Fibroblast of the aortic adventitia (primary cell): Measurements from ENCODE around the gene PPP4R4. TPM values are rescaled to one million over a fixed set of nuclear protein-coding genes. Genes with fewer than 3 reads are reported as not detected.

Experiments used
- DNase-seq: peaks from one replicate; pipeline ENCODE4 v3.0.0-alpha.2; 2010; ENCODE audit warnings: low read depth
- H3K4me3 ChIP-seq: 2 replicates; pipeline ENCODE4 v1.5.1; 2011; ENCODE audit warnings: low read depth, mild to moderate bottlenecking, control low read depth, low read length, moderate library complexity
- CTCF ChIP-seq: IDR thresholded peaks from 2 replicates; pipeline ENCODE4 v1.5.1; 2011; ENCODE audit warnings: mild to moderate bottlenecking, low read length, control low read depth, inconsistent platforms; ENCODE audit not compliant: insufficient read depth
- total RNA-seq: library from RNA; depleted of rRNA; stranded (reverse); fragments of >200 nt; gene quantifications from 2 replicates; pipeline ENCODE4 v1.2.3, GENCODE V29; 2012; ENCODE audit warnings: low replicate concordance

Gene PPP4R4
- total RNA-seq, 1 donor = 7.0 TPM

GRCh38 chr14:94138251-94138650 lies 35.9 kb upstream of the PPP4R4 start:
- TF ChIP-seq CTCF = no peak

GRCh38 chr14:94139006-94139405 lies 35.1 kb upstream of the PPP4R4 start:
- no peak for TF ChIP-seq CTCF

More at GRCh38 chr14:94138251-94138650, 35.9 kb upstream of the PPP4R4 start:
- DNase-seq = no peak
- H3K4me3 ChIP-seq = no peak overlapping the region

GRCh38 chr14:94139421-94139820 lies 34.7 kb upstream of the PPP4R4 start:
- H3K4me3 ChIP-seq = no peak overlapping the region
- TF ChIP-seq CTCF = no peak
- no peak for DNase-seq

More at GRCh38 chr14:94139006-94139405, 35.1 kb upstream of the PPP4R4 start:
- no peak for DNase-seq
- H3K4me3 ChIP-seq = no peak overlapping the region

- DNase-seq = no peak
- TF ChIP-seq CTCF = no peak
- H3K4me3 ChIP-seq = no peak overlapping the region
These were observed 31.9 kb upstream of the PPP4R4 start for GRCh38 chr14:94142247-94142646.

GRCh38 chr14:94142836-94143235 lies 31.3 kb upstream of the PPP4R4 start:
- no peak for DNase-seq
- TF ChIP-seq CTCF = no peak
- no peak overlapping the region for H3K4me3 ChIP-seq

GRCh38 chr14:94143239-94143638 lies 30.9 kb upstream of the PPP4R4 start:
- TF ChIP-seq CTCF = peak; percentile 34
- no peak overlapping the region for H3K4me3 ChIP-seq
- no peak for DNase-seq

- DNase-seq = no peak
- H3K4me3 ChIP-seq = no peak overlapping the region
- TF ChIP-seq CTCF = no peak
These were observed 30.4 kb upstream of the PPP4R4 start for GRCh38 chr14:94143711-94144110.
